Tibial nerve (tissue), 4 donors: ENCODE data around the gene MMADHC. TPM values are rescaled to one million over a fixed set of nuclear protein-coding genes. Genes with fewer than 3 reads are reported as not detected.

ENCODE experiments used
- DNase-seq, 2 donors: peaks; one replicate each; pipeline ENCODE4 v3.0.0-alpha.2; 2019; ENCODE audit warnings: low spot score in 2 of 2
- H3K27ac ChIP-seq, 4 donors: fragments of 200-600 bp; sonication (generic) in 3 of 4; one replicate each; pipeline ENCODE4 v1.5.1; 2017 to 2019; ENCODE audit warnings: mild to moderate bottlenecking in 1 of 4
- H3K27me3 ChIP-seq, 2 donors: fragments of 200-600 bp; sonication (generic) in 1 of 2; one replicate each; pipeline versions ENCODE4 v1.5.1 to v1.6.0; 2017 to 2019
- H3K36me3 ChIP-seq, 3 donors: fragments of 200-600 bp; sonication (generic); one replicate each; pipeline ENCODE4 v1.5.1; 2018 to 2019
- H3K4me1 ChIP-seq, 4 donors: fragments of 200-600 bp; sonication (generic) in 3 of 4; one replicate each; pipeline ENCODE4 v1.5.1; 2017 to 2019
- H3K4me3 ChIP-seq, 4 donors: fragments of 200-600 bp; sonication (generic) in 3 of 4; one replicate each; pipeline ENCODE4 v1.5.1; 2017 to 2019; ENCODE audit warnings: mild to moderate bottlenecking in 1 of 4, moderate library complexity in 1 of 4
- H3K9me3 ChIP-seq, 4 donors: fragments of 200-600 bp; sonication (generic) in 3 of 4; one replicate each; pipeline ENCODE4 v1.5.1; 2017 to 2019
- CTCF ChIP-seq, 5 experiments: fragments of 200-600 bp in 3 of 5; fragments of 450-650 bp in 2 of 5; sonication (generic) in 3 of 5; IDR thresholded peaks; one replicate each; pipeline ENCODE4 v1.5.1; 2016 to 2019; ENCODE audit warnings: antibody characterized with exemption in 5 of 5, mild to moderate bottlenecking in 3 of 5, moderate library complexity in 2 of 5
- EP300 ChIP-seq, 2 donors: sonication (generic); formaldehyde crosslinking; IDR thresholded peaks; one replicate each; pipeline ENCODE4 v1.6.1; 2017; ENCODE audit warnings: antibody characterized with exemption in 2 of 2, mild to moderate bottlenecking in 1 of 2
- POLR2A ChIP-seq, 2 donors: fragments of 450-650 bp; IDR thresholded peaks; one replicate each; pipeline ENCODE4 v1.6.1; 2017; ENCODE audit warnings: antibody characterized with exemption in 2 of 2, mild to moderate bottlenecking in 2 of 2, moderate library complexity in 2 of 2
- WGBS, 2 donors: methylation state at CpG; one replicate each; pipeline ENCODE4 v1.1.5; 2018; 5-methylcytosine and 5-hydroxymethylcytosine counted together
- total RNA-seq, 4 donors: library from RNA; depleted of rRNA; stranded (reverse); fragments of >200 nt; gene quantifications; one replicate each; pipeline ENCODE4 v1.1.0, GENCODE V29; 2016

Gene MMADHC
- total RNA-seq, 4 donors from 2014 or later: 44.5 to 58.2 (median 54.0) TPM

DNA sequence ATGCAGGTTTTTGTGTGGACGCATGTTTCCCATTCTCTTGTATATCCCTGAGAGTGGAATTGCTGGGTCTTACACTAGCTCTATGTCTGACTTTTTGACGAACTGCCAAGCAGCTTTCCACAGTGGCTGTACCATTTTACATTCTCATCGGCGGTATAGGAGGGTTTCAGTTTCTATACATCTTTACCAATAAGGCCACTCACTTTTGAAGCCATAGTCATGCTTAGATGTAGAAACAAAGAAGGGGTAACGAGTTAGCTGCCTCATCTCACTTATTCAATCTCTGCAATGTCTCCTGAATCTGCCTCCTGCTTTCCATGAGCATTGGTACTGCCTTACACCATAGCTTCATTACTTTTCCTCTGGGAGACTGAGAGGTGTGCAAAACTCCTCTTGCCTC lies 47.4 kb downstream of the MMADHC start:
- WGBS, 2 donors: 83 to 92% methylated on average over 5 of the region's 5 CpGs
- Histone ChIP-seq H3K4me3 (no peak overlapping the region), H3K9me3 (no peaks in the 10 kb centered on the region), H3K27me3 (no peaks in the 10 kb centered on the region), H3K27ac (no peak overlapping the region), H3K36me3 (no peaks in the 10 kb centered on the region), H3K4me1 (no peaks in the 10 kb centered on the region)
- TF ChIP-seq CTCF (IDR thresholded peaks at IDR 0.05) (no peak), EP300 (IDR thresholded peaks at IDR 0.05) (no peak), POLR2A (IDR thresholded peaks at IDR 0.05) (no peak)
- no peak for DNase-seq

DNA sequence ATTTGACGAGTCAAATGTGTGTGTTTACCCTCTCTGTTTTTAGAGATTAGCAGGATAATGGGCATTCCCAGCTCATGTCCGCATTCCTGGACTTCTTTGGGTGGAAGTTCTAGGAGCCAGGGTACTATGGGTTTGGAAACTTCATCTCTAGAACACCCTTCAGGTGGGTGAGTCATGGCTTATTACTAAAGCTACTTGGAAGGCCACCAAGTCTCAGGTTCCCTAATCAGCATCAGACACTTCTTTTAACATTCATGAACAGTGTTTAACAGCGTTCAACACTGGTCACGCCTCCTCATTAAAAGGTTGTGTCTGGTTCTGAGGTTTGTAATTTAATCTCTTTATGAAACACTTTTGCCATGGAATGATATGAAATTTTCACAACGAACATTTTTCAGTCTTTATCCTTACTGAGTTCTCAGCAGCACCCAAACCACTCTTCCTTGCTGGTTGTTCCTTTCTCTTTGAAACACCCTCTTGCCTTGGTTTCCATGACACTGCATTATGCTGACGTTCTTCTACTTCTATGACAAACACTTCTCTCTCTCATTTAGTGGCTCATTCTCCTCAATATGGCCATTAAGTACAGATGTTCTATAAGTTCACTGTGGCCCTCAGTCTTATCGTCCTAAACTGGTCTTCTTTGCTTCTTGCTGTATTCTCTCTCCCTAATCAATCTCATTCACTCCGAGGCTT lies 49.3 kb downstream of the MMADHC start:
- no peaks in the 10 kb centered on the region for H3K9me3 ChIP-seq
- TF ChIP-seq EP300 (IDR thresholded peaks at IDR 0.05): no peak
- no peak for TF ChIP-seq POLR2A (IDR thresholded peaks at IDR 0.05)
- TF ChIP-seq CTCF (IDR thresholded peaks at IDR 0.05): no peak
- no peak overlapping the region for H3K27ac ChIP-seq
- H3K4me1 ChIP-seq: no peaks in the 10 kb centered on the region
- no peaks in the 10 kb centered on the region for H3K27me3 ChIP-seq
- 72 to 79% methylated on average over 8 of the region's 8 CpGs for WGBS, 2 donors
- H3K36me3 ChIP-seq: no peaks in the 10 kb centered on the region
- H3K4me3 ChIP-seq: no peak overlapping the region
- DNase-seq: no peak

- Histone ChIP-seq H3K27ac (no peak overlapping the region), H3K4me1 (no peaks in the 10 kb centered on the region), H3K36me3 (no peaks in the 10 kb centered on the region), H3K4me3 (no peak overlapping the region), H3K9me3 (no peaks in the 10 kb centered on the region), H3K27me3 (no peaks in the 10 kb centered on the region)
- TF ChIP-seq CTCF (IDR thresholded peaks at IDR 0.05): no peak
- no peak for TF ChIP-seq POLR2A (IDR thresholded peaks at IDR 0.05)
- TF ChIP-seq EP300 (IDR thresholded peaks at IDR 0.05): no peak
- WGBS, 2 donors: 0 to 4% methylated on average over 1 of the region's 1 CpG
- DNase-seq: no peak
These were observed 50.4 kb downstream of the MMADHC start for GRCh38 chr2:149537092-149537726.

DNA sequence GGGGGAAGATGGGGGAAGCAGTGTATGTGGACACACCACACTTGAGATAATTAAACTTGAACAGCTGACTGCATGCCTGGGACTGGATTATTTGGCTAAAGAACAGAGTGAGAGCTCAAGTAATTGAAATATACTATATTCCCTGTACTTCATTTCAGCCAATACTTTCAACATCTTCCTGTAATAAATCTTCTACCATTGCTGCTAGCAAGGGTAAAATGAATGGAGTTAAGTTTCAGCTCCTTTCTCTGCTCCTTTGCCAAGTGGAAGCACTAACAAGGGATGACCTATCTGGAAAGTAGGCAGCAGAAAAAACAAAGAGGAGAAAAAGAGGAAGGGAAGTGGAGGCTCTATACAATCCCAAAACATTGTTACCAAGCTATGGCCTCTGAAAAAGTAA lies 50.9 kb downstream of the MMADHC start:
- H3K27me3 ChIP-seq: no peaks in the 10 kb centered on the region
- no peaks in the 10 kb centered on the region for H3K9me3 ChIP-seq
- H3K27ac ChIP-seq: no peak overlapping the region
- no peak overlapping the region for H3K4me3 ChIP-seq
- no peaks in the 10 kb centered on the region for H3K36me3 ChIP-seq
- no peaks in the 10 kb centered on the region for H3K4me1 ChIP-seq
- no peak for TF ChIP-seq CTCF (IDR thresholded peaks at IDR 0.05)
- no peak for TF ChIP-seq POLR2A (IDR thresholded peaks at IDR 0.05)
- TF ChIP-seq EP300 (IDR thresholded peaks at IDR 0.05): no peak
- DNase-seq: no peak

DNA sequence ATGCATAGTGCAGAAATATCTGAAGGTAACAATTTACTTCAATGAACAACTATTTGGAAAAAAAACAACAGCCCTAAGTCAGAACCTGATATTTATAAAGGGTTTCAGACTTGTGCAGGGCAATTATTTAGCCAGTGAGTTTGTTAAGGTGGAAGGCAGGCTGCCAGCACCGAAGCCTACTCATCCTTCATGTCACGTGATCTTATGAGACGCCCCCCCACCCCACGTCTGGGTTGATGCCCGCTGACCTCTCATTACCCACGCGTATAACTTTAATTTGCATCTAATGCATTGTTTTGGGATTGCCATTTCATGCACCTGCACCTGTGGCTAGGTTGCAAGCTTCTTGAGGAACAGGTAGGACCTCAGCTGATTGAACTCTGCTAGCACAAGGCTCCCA lies 52.9 kb downstream of the MMADHC start:
- Histone ChIP-seq H3K27me3 (no peaks in the 10 kb centered on the region), H3K4me3 (no peak overlapping the region), H3K27ac (no peak overlapping the region), H3K4me1 (no peaks in the 10 kb centered on the region), H3K36me3 (no peaks in the 10 kb centered on the region), H3K9me3 (no peaks in the 10 kb centered on the region)
- no peak for TF ChIP-seq POLR2A (IDR thresholded peaks at IDR 0.05)
- TF ChIP-seq EP300 (IDR thresholded peaks at IDR 0.05): no peak
- no peak for TF ChIP-seq CTCF (IDR thresholded peaks at IDR 0.05)
- 84 to 85% methylated on average over 7 of the region's 7 CpGs for WGBS, 2 donors
- DNase-seq: no peak
